ENCODE data around the gene ROR1. TPM values are rescaled to one million over a fixed set of nuclear protein-coding genes. Genes with fewer than 3 reads are reported as not detected.

ROR1 gene
- total and polyA plus RNA-seq, 3 donors from 2014 or later = 3.3 to 5.1 (median 4.6) TPM

GRCh38 chr1:63880958-63881576, 107.2 kb downstream of the ROR1 start:
- Histone ChIP-seq H3K36me3 (ENCODE audit: low read depth, missing control alignments) (no peaks in the 10 kb centered on the region), H3K4me1 (no peaks in the 10 kb centered on the region), H3K27ac (no peak overlapping the region), H3K4me3 (no peak overlapping the region), H3K9me3 (no peaks in the 10 kb centered on the region), H3K27me3 (no peaks in the 10 kb centered on the region)
- 83 to 84% methylated on average over 1 of the region's 1 CpG for WGBS, 2 donors
- no peak for DNase-seq
- intact Hi-C loops (cut with DNase I; ENCODE audit: low total_unique reads) = no loop called here
- TF ChIP-seq POLR2A (IDR thresholded peaks at IDR 0.05) = no peak
- TF ChIP-seq CTCF (IDR thresholded peaks at IDR 0.05) = no peak

GRCh38 chr1:63882048-63882704, 108.4 kb downstream of the ROR1 start:
- DNase-seq = no peak
- Histone ChIP-seq H3K36me3 (ENCODE audit: low read depth, missing control alignments) (no peaks in the 10 kb centered on the region), H3K27ac (no peak overlapping the region), H3K9me3 (no peaks in the 10 kb centered on the region), H3K4me3 (no peak overlapping the region), H3K4me1 (no peaks in the 10 kb centered on the region), H3K27me3 (no peaks in the 10 kb centered on the region)
- WGBS, 2 donors = 65 to 83% methylated on average over 4 of the region's 4 CpGs
- TF ChIP-seq POLR2A (IDR thresholded peaks at IDR 0.05) = no peak
- TF ChIP-seq CTCF (IDR thresholded peaks at IDR 0.05) = no peak
- intact Hi-C loops (cut with DNase I; ENCODE audit: low total_unique reads) = no loop called here

- intact Hi-C loops (cut with DNase I; ENCODE audit: low total_unique reads) = no loop called here
- H3K27me3 ChIP-seq = no peaks in the 10 kb centered on the region
- H3K27ac ChIP-seq = no peak overlapping the region
- H3K4me1 ChIP-seq = no peaks in the 10 kb centered on the region
- DNase-seq = no peak
- WGBS, 2 donors = 86 to 90% methylated on average over 6 of the region's 6 CpGs
- H3K36me3 ChIP-seq (ENCODE audit: low read depth, missing control alignments) = no peaks in the 10 kb centered on the region
- TF ChIP-seq CTCF (IDR thresholded peaks at IDR 0.05) (no peak), POLR2A (IDR thresholded peaks at IDR 0.05) (no peak)
- H3K4me3 ChIP-seq = no peak overlapping the region
- no peaks in the 10 kb centered on the region for H3K9me3 ChIP-seq
Observed at GRCh38 chr1:63883494-63884235, 109.8 kb downstream of the ROR1 start.

- no peak for TF ChIP-seq POLR2A (IDR thresholded peaks at IDR 0.05)
- TF ChIP-seq CTCF (IDR thresholded peaks at IDR 0.05) = no peak
- H3K9me3 ChIP-seq = no peaks in the 10 kb centered on the region
- H3K36me3 ChIP-seq (ENCODE audit: low read depth, missing control alignments) = no peaks in the 10 kb centered on the region
- no peak overlapping the region for H3K4me3 ChIP-seq
- H3K27ac ChIP-seq = no peak overlapping the region
- H3K27me3 ChIP-seq = no peaks in the 10 kb centered on the region
- H3K4me1 ChIP-seq = no peaks in the 10 kb centered on the region
- intact Hi-C loops (cut with DNase I; ENCODE audit: low total_unique reads) = no loop called here
- DNase-seq = no peak
- 85% methylated on average over 2 of the region's 2 CpGs for WGBS, 2 donors
Observed at GRCh38 chr1:63884486-63884885, 110.7 kb downstream of the ROR1 start.

All from testis (tissue), 3 donors.